Activated CD8-positive, alpha-beta T cell treated with anti-CD3 and anti-CD28 coated beads, Interleukin-2, amount 10 ng/mL, durations not matched to agents 7 days and 5 days (primary cell): ENCODE results near the gene AFF3. TPM values are rescaled to one million over a fixed set of nuclear protein-coding genes. Genes with fewer than 3 reads are reported as not detected.

Source experiments
- ATAC-seq: fragments of 150-1000 bp; cut with Tn5 transposase; one replicate; pipeline ENCODE4 v1.10.0; 2021; ENCODE audit warnings: moderate library complexity
- CTCF ChIA-PET: fragments of 350-600 bp; sonication (Branson Sonifier 250); formaldehyde crosslinking; loops from one replicate; lab custom pipeline; 2021; ENCODE audit warnings: antibody characterized with exemption; lab: Charles Lee
- POLR2A ChIA-PET: fragments of 350-600 bp; sonication (Branson Sonifier 250); formaldehyde crosslinking; loops from one replicate; lab custom pipeline; 2021; ENCODE audit warnings: antibody characterized with exemption; lab: Charles Lee
- DNase-seq: peaks from one replicate; pipeline ENCODE4 v3.0.0-alpha.2; 2020
- H3K27ac Mint-ChIP-seq: one replicate; pipeline ENCODE4 v1.8.0; 2021; ENCODE audit warnings: mild to moderate bottlenecking, mixed read lengths
- H3K27me3 Mint-ChIP-seq: one replicate; pipeline ENCODE4 v1.8.0; 2021; ENCODE audit warnings: low read depth, mixed read lengths
- H3K36me3 Mint-ChIP-seq: one replicate; pipeline ENCODE4 v1.8.0; 2021; ENCODE audit warnings: low read depth, mixed read lengths
- H3K4me1 Mint-ChIP-seq: one replicate; pipeline ENCODE4 v1.8.0; 2021; ENCODE audit warnings: low read depth, mixed read lengths
- H3K4me3 Mint-ChIP-seq: one replicate; pipeline ENCODE4 v1.8.0; 2021; ENCODE audit warnings: mild to moderate bottlenecking, mixed read lengths
- H3K9me3 Mint-ChIP-seq: one replicate; pipeline ENCODE4 v1.8.0; 2022; ENCODE audit warnings: mixed read lengths; ENCODE audit not compliant: insufficient read depth
- total RNA-seq, 2 experiments: library from RNA; stranded (reverse); gene quantifications; one replicate each; pipeline ENCODE4 v1.2.3, GENCODE V29; 2021

Gene AFF3
- total RNA-seq, 2 experiments from 2014 or later = 7.1 to 7.9 TPM

- POLR2A ChIA-PET = no interaction called here
- no peaks in the 10 kb centered on the region for H3K9me3 Mint-ChIP-seq
- no peak for DNase-seq
- H3K4me3 Mint-ChIP-seq = no peak overlapping the region
- H3K27ac Mint-ChIP-seq = no peak overlapping the region
- H3K36me3 Mint-ChIP-seq = no peaks in the 10 kb centered on the region
- no peaks in the 10 kb centered on the region for H3K27me3 Mint-ChIP-seq
- no peaks in the 10 kb centered on the region for H3K4me1 Mint-ChIP-seq
- CTCF ChIA-PET = no interaction called here
- no peak for ATAC-seq
These were observed 498.5 kb downstream of the AFF3 start for GRCh38 chr2:99643787-99644418.

- CTCF ChIA-PET = no interaction called here
- DNase-seq = no peak
- no peaks in the 10 kb centered on the region for H3K4me1 Mint-ChIP-seq
- H3K27ac Mint-ChIP-seq = no peak overlapping the region
- no peak overlapping the region for H3K4me3 Mint-ChIP-seq
- POLR2A ChIA-PET = no interaction called here
- no peaks in the 10 kb centered on the region for H3K27me3 Mint-ChIP-seq
- no peaks in the 10 kb centered on the region for H3K9me3 Mint-ChIP-seq
- ATAC-seq = no peak
- H3K36me3 Mint-ChIP-seq = no peaks in the 10 kb centered on the region
These were observed 500.4 kb downstream of the AFF3 start for GRCh38 chr2:99641999-99642398.

- H3K4me1 Mint-ChIP-seq = no peaks in the 10 kb centered on the region
- H3K4me3 Mint-ChIP-seq = no peak overlapping the region
- POLR2A ChIA-PET = no interaction called here
- no peaks in the 10 kb centered on the region for H3K9me3 Mint-ChIP-seq
- no peak for ATAC-seq
- CTCF ChIA-PET = no interaction called here
- no peak for DNase-seq
- no peak overlapping the region for H3K27ac Mint-ChIP-seq
- H3K27me3 Mint-ChIP-seq = no peaks in the 10 kb centered on the region
- H3K36me3 Mint-ChIP-seq = no peaks in the 10 kb centered on the region
These were observed 501.7 kb downstream of the AFF3 start for GRCh38 chr2:99640635-99641151.

- no peaks in the 10 kb centered on the region for H3K9me3 Mint-ChIP-seq
- H3K4me1 Mint-ChIP-seq = no peaks in the 10 kb centered on the region
- DNase-seq (no peak), ATAC-seq (no peak)
- ChIA-PET POLR2A (no interaction called here), CTCF (no interaction called here)
- H3K27ac Mint-ChIP-seq = no peak overlapping the region
- no peaks in the 10 kb centered on the region for H3K27me3 Mint-ChIP-seq
- no peak overlapping the region for H3K4me3 Mint-ChIP-seq
- H3K36me3 Mint-ChIP-seq = no peaks in the 10 kb centered on the region
These were observed 503.6 kb downstream of the AFF3 start for GRCh38 chr2:99638791-99639190.

DNA sequence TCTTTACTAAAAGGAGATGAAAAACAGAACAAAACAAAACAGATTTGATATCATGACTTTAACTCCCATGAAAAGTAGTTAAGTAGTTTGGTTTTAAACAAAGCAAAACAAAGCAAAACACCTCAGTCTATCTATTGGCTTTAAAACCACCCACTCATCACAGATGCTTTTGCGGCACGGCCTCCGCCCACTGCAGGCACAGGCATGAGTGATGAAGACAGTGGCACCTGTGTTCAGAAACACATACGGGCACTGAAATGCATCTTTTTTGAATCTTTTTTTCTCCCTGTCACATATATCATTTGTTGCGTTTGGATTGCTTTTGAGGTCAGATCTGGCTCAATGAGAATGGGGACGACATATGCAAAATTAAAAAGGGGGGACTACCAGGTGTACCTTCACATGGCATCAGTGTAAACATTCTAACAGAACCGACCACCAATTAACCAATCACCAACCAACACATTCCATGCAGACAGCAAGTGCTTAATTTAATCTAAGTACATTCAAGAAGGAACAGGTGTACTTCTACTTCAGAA is 505.2 kb downstream of the AFF3 start:
- no peak overlapping the region for H3K27ac Mint-ChIP-seq
- CTCF ChIA-PET = no interaction called here

GRCh38 chr2:99636144-99637034 is 506.0 kb downstream of the AFF3 start:
- CTCF ChIA-PET = no interaction called here
- POLR2A ChIA-PET = no interaction called here
- Mint-ChIP-seq H3K36me3 (no peaks in the 10 kb centered on the region), H3K4me1 (no peaks in the 10 kb centered on the region), H3K27ac (no peak overlapping the region), H3K9me3 (peaks cover 6% of the 10 kb centered on the region), H3K4me3 (no peak overlapping the region), H3K27me3 (no peaks in the 10 kb centered on the region)
- no peak for DNase-seq
- ATAC-seq = no peak

More for the DNA sequence above, 505.2 kb downstream of the AFF3 start:
- Mint-ChIP-seq H3K4me1 (no peaks in the 10 kb centered on the region), H3K4me3 (no peak overlapping the region), H3K9me3 (peaks cover 6% of the 10 kb centered on the region), H3K27me3 (no peaks in the 10 kb centered on the region), H3K36me3 (no peaks in the 10 kb centered on the region)
- ATAC-seq = no peak
- POLR2A ChIA-PET = no interaction called here
- DNase-seq = no peak

DNA sequence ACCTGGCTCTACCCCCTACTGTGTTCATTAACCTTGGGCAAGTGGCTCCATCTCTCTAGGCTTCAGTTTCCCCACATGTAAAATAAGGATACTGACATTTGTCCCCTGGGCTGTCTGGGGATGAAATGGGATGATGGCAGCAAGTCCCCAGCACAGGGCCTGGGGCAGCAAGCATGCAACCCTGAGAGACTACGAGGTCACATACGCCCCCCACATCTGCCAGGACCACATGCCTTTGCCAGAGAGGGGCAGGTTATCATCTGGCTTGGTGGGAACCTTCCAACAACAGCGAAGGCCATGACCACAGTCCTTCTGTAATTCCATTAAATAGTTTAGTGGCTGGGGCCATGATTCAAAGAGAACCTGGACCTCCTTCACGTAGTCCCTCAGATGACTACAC is 506.7 kb downstream of the AFF3 start:
- peaks cover 6% of the 10 kb centered on the region for H3K9me3 Mint-ChIP-seq
- no peaks in the 10 kb centered on the region for H3K36me3 Mint-ChIP-seq
- POLR2A ChIA-PET = no interaction called here
- CTCF ChIA-PET = no interaction called here
- DNase-seq (no peak), ATAC-seq (no peak)
- H3K27me3 Mint-ChIP-seq = no peaks in the 10 kb centered on the region
- H3K4me1 Mint-ChIP-seq = no peaks in the 10 kb centered on the region
- H3K27ac Mint-ChIP-seq = no peak overlapping the region
- H3K4me3 Mint-ChIP-seq = no peak overlapping the region

DNA sequence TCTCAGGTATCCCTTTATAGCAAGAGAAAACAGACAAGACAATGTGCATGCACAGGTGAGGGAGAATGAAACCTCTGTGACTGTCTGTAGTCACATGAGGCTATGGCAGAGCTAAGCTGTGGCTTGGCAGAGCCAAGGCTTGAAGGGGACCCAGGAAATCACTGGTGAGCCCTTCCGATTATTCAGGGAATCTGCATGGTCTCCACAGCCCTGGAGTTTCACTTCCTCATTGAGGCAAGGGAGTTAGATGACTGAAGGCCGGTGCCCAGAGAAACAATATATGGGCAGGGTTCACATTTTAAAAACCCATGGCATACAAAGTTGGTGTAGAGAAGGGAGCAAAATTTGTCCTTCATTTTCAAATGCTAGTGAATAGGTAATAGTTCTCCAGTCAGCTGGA is 508.2 kb downstream of the AFF3 start:
- H3K4me3 Mint-ChIP-seq = no peak overlapping the region
- CTCF ChIA-PET = no interaction called here
- H3K27me3 Mint-ChIP-seq = no peaks in the 10 kb centered on the region
- DNase-seq (no peak), ATAC-seq (no peak)
- POLR2A ChIA-PET = no interaction called here
- peaks cover 6% of the 10 kb centered on the region for H3K9me3 Mint-ChIP-seq
- no peaks in the 10 kb centered on the region for H3K36me3 Mint-ChIP-seq
- no peaks in the 10 kb centered on the region for H3K4me1 Mint-ChIP-seq
- no peak overlapping the region for H3K27ac Mint-ChIP-seq

- Mint-ChIP-seq H3K27me3 (no peaks in the 10 kb centered on the region), H3K4me3 (no peak overlapping the region), H3K27ac (no peak overlapping the region), H3K4me1 (no peaks in the 10 kb centered on the region), H3K36me3 (no peaks in the 10 kb centered on the region), H3K9me3 (peaks cover 6% of the 10 kb centered on the region)
- ATAC-seq = no peak
- ChIA-PET POLR2A (no interaction called here), CTCF (no interaction called here)
- no peak for DNase-seq
These were observed 510.7 kb downstream of the AFF3 start for GRCh38 chr2:99631700-99632099.

GRCh38 chr2:99629320-99629719 is 513.1 kb downstream of the AFF3 start:
- no peak for DNase-seq
- Mint-ChIP-seq H3K36me3 (no peaks in the 10 kb centered on the region), H3K27me3 (no peaks in the 10 kb centered on the region), H3K27ac (no peak overlapping the region), H3K4me1 (no peaks in the 10 kb centered on the region), H3K9me3 (peaks cover 6% of the 10 kb centered on the region), H3K4me3 (no peak overlapping the region)
- POLR2A ChIA-PET = no interaction called here
- CTCF ChIA-PET = no interaction called here
- ATAC-seq = no peak

- Mint-ChIP-seq H3K9me3 (no peaks in the 10 kb centered on the region), H3K4me3 (no peak overlapping the region), H3K27ac (no peak overlapping the region), H3K27me3 (no peaks in the 10 kb centered on the region), H3K36me3 (no peaks in the 10 kb centered on the region), H3K4me1 (no peaks in the 10 kb centered on the region)
- no peak for ATAC-seq
- ChIA-PET CTCF (no interaction called here), POLR2A (no interaction called here)
- DNase-seq = no peak
These were observed 516.2 kb downstream of the AFF3 start for GRCh38 chr2:99626158-99626557.

DNA sequence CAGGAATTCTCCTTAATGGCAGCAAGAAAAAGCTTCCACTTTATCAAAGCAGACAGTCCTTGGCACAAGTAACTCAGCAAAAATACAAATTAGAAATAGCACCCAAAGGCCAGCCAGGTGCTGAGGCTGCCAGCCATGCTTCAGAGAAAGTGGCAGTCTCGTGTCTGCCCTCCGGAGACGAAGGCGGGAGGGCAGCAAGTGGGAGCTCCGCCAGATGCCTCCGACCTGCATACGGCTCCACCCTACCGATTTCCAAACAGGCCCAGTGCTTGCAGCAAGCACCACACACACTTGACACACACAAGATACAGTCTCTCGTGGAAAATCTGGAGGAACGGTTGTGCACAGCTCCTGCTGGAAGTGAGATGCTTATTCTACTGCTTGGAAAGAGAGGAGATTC is 517.7 kb downstream of the AFF3 start:
- DNase-seq (no peak), ATAC-seq (no peak)
- Mint-ChIP-seq H3K9me3 (no peaks in the 10 kb centered on the region), H3K4me1 (no peaks in the 10 kb centered on the region), H3K36me3 (no peaks in the 10 kb centered on the region), H3K4me3 (no peak overlapping the region), H3K27me3 (no peaks in the 10 kb centered on the region), H3K27ac (no peak overlapping the region)
- ChIA-PET CTCF (no interaction called here), POLR2A (no interaction called here)
